ENCODE data around the gene MRPL22. TPM values are rescaled to one million over a fixed set of nuclear protein-coding genes. Genes with fewer than 3 reads are reported as not detected.

The MRPL22 gene
- total RNA-seq, 1 experiment from 2014 or later, result 77.2 TPM

DNA sequence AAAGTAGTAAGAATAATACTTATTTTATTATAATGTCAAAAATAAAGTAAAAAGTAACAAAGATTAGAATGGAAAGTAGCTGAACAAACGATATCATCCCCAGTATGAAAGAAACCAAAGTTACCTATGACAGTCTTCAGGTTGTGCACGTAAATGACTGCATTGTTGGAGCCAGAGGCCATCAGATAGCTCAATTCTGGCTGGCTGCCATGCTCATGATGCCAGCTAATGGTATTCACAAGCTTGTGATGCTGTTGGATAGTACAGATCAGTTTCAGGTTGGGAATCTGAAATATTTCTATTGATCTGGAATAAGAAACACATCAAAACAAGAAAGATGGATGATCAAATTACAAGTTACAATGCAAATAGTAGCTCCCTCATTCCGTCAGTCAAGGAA is 24.0 kb upstream of the MRPL22 start:
- Histone ChIP-seq H3K23ac (ENCODE audit: insufficient read length, low read depth, low read length) (no peak overlapping the region), H3K4me1 (ENCODE audit: insufficient read depth, low read length) (no peaks in the 10 kb centered on the region), H2BK12ac (ENCODE audit: insufficient read length, low read depth, low read length) (no peak overlapping the region), H3K79me1 (ENCODE audit: insufficient read depth, low read depth, low read length, poor library complexity, severe bottlenecking) (no peaks in the 10 kb centered on the region), H3K9me3 (ENCODE audit: control insufficient read depth, low read depth, low read length) (no peaks in the 10 kb centered on the region), H3K4ac (ENCODE audit: low read depth, low read length) (no peak overlapping the region), H3K27me3 (ENCODE audit: insufficient read depth, low read length) (no peaks in the 10 kb centered on the region), H3K9ac (ENCODE audit: extremely low read depth, insufficient read length, low read length) (no peak overlapping the region), H3K79me2 (ENCODE audit: insufficient read depth, low read length) (no peaks in the 10 kb centered on the region), H2BK20ac (ENCODE audit: low read depth, low read length, poor library complexity, severe bottlenecking) (no peak overlapping the region), H3K14ac (ENCODE audit: insufficient read depth, low read length) (no peak overlapping the region), H4K91ac (ENCODE audit: insufficient read length, low read depth, low read length) (no peak overlapping the region), H2BK5ac (ENCODE audit: insufficient read length, low read length) (no peak overlapping the region), H2BK120ac (ENCODE audit: low read depth, low read length, poor library complexity, severe bottlenecking) (no peak overlapping the region), H4K20me1 (ENCODE audit: control insufficient read depth, insufficient read depth, insufficient read length) (no peaks in the 10 kb centered on the region), H2BK15ac (ENCODE audit: low read depth, low read length) (no peak overlapping the region), H2AFZ (ENCODE audit: low read length) (no peak overlapping the region), H3K23me2 (ENCODE audit: insufficient read length, low read depth, low read length, poor library complexity, severe bottlenecking) (no peaks in the 10 kb centered on the region), H3K27ac (ENCODE audit: insufficient read length, low read depth, low read length) (no peak overlapping the region), H3K56ac (ENCODE audit: insufficient read length, low read depth, low read length) (no peak overlapping the region), H3T11ph (ENCODE audit: low read length) (no peak overlapping the region), H3K18ac (ENCODE audit: insufficient read length, low read depth, low read length) (no peak overlapping the region), H3K4me2 (ENCODE audit: insufficient read depth, insufficient read length, low read length) (no peak overlapping the region), H4K8ac (replicated peaks; ENCODE audit: insufficient read length, low read depth, low read length) (no peak overlapping the region), H4K5ac (ENCODE audit: insufficient read length, low read depth, low read length) (no peak overlapping the region), H2AK5ac (ENCODE audit: insufficient read length, low read length) (no peak overlapping the region)
- TF ChIP-seq, protein P1, sequence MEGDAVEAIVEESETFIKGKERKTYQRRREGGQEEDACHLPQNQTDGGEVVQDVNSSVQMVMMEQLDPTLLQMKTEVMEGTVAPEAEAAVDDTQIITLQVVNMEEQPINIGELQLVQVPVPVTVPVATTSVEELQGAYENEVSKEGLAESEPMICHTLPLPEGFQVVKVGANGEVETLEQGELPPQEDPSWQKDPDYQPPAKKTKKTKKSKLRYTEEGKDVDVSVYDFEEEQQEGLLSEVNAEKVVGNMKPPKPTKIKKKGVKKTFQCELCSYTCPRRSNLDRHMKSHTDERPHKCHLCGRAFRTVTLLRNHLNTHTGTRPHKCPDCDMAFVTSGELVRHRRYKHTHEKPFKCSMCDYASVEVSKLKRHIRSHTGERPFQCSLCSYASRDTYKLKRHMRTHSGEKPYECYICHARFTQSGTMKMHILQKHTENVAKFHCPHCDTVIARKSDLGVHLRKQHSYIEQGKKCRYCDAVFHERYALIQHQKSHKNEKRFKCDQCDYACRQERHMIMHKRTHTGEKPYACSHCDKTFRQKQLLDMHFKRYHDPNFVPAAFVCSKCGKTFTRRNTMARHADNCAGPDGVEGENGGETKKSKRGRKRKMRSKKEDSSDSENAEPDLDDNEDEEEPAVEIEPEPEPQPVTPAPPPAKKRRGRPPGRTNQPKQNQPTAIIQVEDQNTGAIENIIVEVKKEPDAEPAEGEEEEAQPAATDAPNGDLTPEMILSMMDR (conservative IDR thresholded peaks at IDR 0.05), result no peak
- Mint-ChIP-seq H3K36me3 (ENCODE audit: insufficient read depth in 1 of 3, low read depth in 3 of 3) (peaks cover 16 to 75% (median 55%) of the 10 kb centered on the region in 3 experiments), H3K27me3 (ENCODE audit: low read depth) (no peaks in the 10 kb centered on the region), H3K4me3 (no peak overlapping the region), H3K4me1 (no peaks in the 10 kb centered on the region), H3K27ac (no peak overlapping the region), H3K9me3 (no peaks in the 10 kb centered on the region)
- no CpG with 5 or more reads among the region's 3 CpGs for WGBS (ENCODE audit: extremely low coverage, insufficient read length, low lambda C conversion rate)
- no peak for DNase-seq
